Measurements from ENCODE around the gene C3orf49.

The C3orf49 gene

GRCh38 chr3:63864008-63864964, 45.2 kb downstream of the C3orf49 start:
- peak overlapping the region; percentile 91 for H3K4me3 ChIP-seq (ENCODE audit: low read depth, low read length)
- peak; percentile 66 for DNase-seq (ENCODE audit: low read depth)
- no peak for TF ChIP-seq CTCF (IDR thresholded peaks at IDR 0.05; ENCODE audit: low read depth, low read length)
- TF ChIP-seq MYC (IDR thresholded peaks at IDR 0.05; ENCODE audit: low read depth, low read length), result 0 out of 2 replicates have a peak, but pooled peaks have one; percentile 6
- TF ChIP-seq MAX (IDR thresholded peaks at IDR 0.05; ENCODE audit: low read depth, low read length), result no peak
- peak; percentile 2 for TF ChIP-seq POLR2A (IDR thresholded peaks at IDR 0.05; ENCODE audit: extremely low read depth, insufficient read length)

- TF ChIP-seq MAX (IDR thresholded peaks at IDR 0.05; ENCODE audit: low read depth, low read length) (no peak), MYC (IDR thresholded peaks at IDR 0.05; ENCODE audit: low read depth, low read length) (no peak), POLR2A (IDR thresholded peaks at IDR 0.05; ENCODE audit: extremely low read depth, insufficient read length) (peak; percentile 0), CTCF (IDR thresholded peaks at IDR 0.05; ENCODE audit: low read depth, low read length) (no peak)
- H3K4me3 ChIP-seq (ENCODE audit: low read depth, low read length), result peak overlapping the region; percentile 91
- DNase-seq (ENCODE audit: low read depth), result no peak
Observed at GRCh38 chr3:63864965-63865327, 45.8 kb downstream of the C3orf49 start.

GRCh38 chr3:63867225-63867624, 48.1 kb downstream of the C3orf49 start:
- TF ChIP-seq MAX (IDR thresholded peaks at IDR 0.05; ENCODE audit: low read depth, low read length), result no peak
- TF ChIP-seq CTCF (IDR thresholded peaks at IDR 0.05; ENCODE audit: low read depth, low read length), result no peak
- no peak for TF ChIP-seq POLR2A (IDR thresholded peaks at IDR 0.05; ENCODE audit: extremely low read depth, insufficient read length)
- no peak for TF ChIP-seq MYC (IDR thresholded peaks at IDR 0.05; ENCODE audit: low read depth, low read length)
- no peak for DNase-seq (ENCODE audit: low read depth)
- no peak overlapping the region for H3K4me3 ChIP-seq (ENCODE audit: low read depth, low read length)

GRCh38 chr3:63869940-63870614, 51.0 kb downstream of the C3orf49 start:
- no peak overlapping the region for H3K4me3 ChIP-seq (ENCODE audit: low read depth, low read length)
- TF ChIP-seq MAX (IDR thresholded peaks at IDR 0.05; ENCODE audit: low read depth, low read length) (no peak), MYC (IDR thresholded peaks at IDR 0.05; ENCODE audit: low read depth, low read length) (no peak), CTCF (IDR thresholded peaks at IDR 0.05; ENCODE audit: low read depth, low read length) (no peak), POLR2A (IDR thresholded peaks at IDR 0.05; ENCODE audit: extremely low read depth, insufficient read length) (no peak)
- DNase-seq (ENCODE audit: low read depth), result no peak

GRCh38 chr3:63870615-63871005, 51.5 kb downstream of the C3orf49 start:
- TF ChIP-seq MYC (IDR thresholded peaks at IDR 0.05; ENCODE audit: low read depth, low read length) (no peak), CTCF (IDR thresholded peaks at IDR 0.05; ENCODE audit: low read depth, low read length) (no peak), POLR2A (IDR thresholded peaks at IDR 0.05; ENCODE audit: extremely low read depth, insufficient read length) (no peak), MAX (IDR thresholded peaks at IDR 0.05; ENCODE audit: low read depth, low read length) (no peak)

More at GRCh38 chr3:63870615-63871005, 51.5 kb downstream of the C3orf49 start:
- H3K4me3 ChIP-seq (ENCODE audit: low read depth, low read length), result no peak overlapping the region
- DNase-seq (ENCODE audit: low read depth), result no peak

Data from NB4 (cell line).